Chondrocyte (in vitro differentiated cells): ENCODE results near the gene HPCAL4. TPM values are rescaled to one million over a fixed set of nuclear protein-coding genes. Genes with fewer than 3 reads are reported as not detected.

Experiments used
- DNase-seq: peaks from one replicate; pipeline ENCODE4 v3.0.0; 2021; ENCODE audit warnings: mixed read lengths, low spot score
- H3K27ac Mint-ChIP-seq: one replicate; pipeline ENCODE4 v1.8.0; 2021; ENCODE audit warnings: mild to moderate bottlenecking, moderate library complexity, mixed read lengths; ENCODE audit not compliant: unreplicated experiment
- H3K27me3 Mint-ChIP-seq: 2 replicates; pipeline ENCODE4 v1.8.0; 2021; ENCODE audit warnings: low read depth, mixed read lengths
- H3K36me3 Mint-ChIP-seq: 2 replicates; pipeline ENCODE4 v1.8.0; 2021; ENCODE audit warnings: low read depth, mixed read lengths
- H3K4me1 Mint-ChIP-seq: 2 replicates; pipeline ENCODE4 v1.8.0; 2021; ENCODE audit warnings: low read depth, mild to moderate bottlenecking, mixed read lengths
- H3K4me3 Mint-ChIP-seq: one replicate; pipeline ENCODE4 v1.8.0; 2021; ENCODE audit warnings: mild to moderate bottlenecking, moderate library complexity, mixed read lengths; ENCODE audit not compliant: unreplicated experiment
- H3K9me3 Mint-ChIP-seq: 2 replicates; pipeline ENCODE4 v1.8.0; 2021; ENCODE audit warnings: low read depth, mixed read lengths
- total RNA-seq: library from RNA; stranded (reverse); gene quantifications from 3 replicates; pipeline ENCODE4 v1.2.1, GENCODE V29; 2021
- TF ChIP-seq, protein P1 (sequence below): fragments of 200-600 bp; sonication (generic); IDR thresholded peaks from 2 replicates; pipeline ENCODE4 v1.5.0; 2021; ENCODE audit warnings: antibody characterized with exemption, mild to moderate bottlenecking, moderate library complexity

Gene HPCAL4
- total RNA-seq, 1 donor from 2014 or later, result not detected

DNA sequence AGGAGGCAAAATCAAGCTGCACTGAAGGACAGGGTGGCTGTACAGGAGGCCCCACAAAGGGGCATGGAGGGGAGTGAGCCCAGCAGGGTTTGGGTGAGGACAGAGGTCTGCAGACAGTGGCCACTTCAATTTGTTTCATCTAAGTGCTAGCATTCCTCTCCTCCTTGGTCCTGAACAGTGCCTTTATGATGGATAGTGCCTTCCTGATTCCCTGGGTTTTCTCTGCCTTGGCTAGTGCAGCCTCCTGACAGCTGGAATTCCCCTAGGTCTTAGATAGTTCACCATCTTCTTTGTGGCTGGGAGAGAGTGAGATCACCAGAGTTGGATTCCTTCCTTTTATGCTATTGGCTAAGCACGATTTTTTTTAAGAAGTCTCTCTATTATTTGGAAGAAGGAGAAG lies 3.8 kb upstream of the HPCAL4 start:
- no peak overlapping the region for H3K27ac Mint-ChIP-seq
- H3K9me3 Mint-ChIP-seq, result no peaks in the 10 kb centered on the region
- peaks cover 64% of the 10 kb centered on the region for H3K27me3 Mint-ChIP-seq
- H3K4me3 Mint-ChIP-seq, result no peak overlapping the region
- H3K4me1 Mint-ChIP-seq, result peaks cover 12% of the 10 kb centered on the region
- no peaks in the 10 kb centered on the region for H3K36me3 Mint-ChIP-seq
- no peak for DNase-seq
- TF ChIP-seq, protein P1, sequence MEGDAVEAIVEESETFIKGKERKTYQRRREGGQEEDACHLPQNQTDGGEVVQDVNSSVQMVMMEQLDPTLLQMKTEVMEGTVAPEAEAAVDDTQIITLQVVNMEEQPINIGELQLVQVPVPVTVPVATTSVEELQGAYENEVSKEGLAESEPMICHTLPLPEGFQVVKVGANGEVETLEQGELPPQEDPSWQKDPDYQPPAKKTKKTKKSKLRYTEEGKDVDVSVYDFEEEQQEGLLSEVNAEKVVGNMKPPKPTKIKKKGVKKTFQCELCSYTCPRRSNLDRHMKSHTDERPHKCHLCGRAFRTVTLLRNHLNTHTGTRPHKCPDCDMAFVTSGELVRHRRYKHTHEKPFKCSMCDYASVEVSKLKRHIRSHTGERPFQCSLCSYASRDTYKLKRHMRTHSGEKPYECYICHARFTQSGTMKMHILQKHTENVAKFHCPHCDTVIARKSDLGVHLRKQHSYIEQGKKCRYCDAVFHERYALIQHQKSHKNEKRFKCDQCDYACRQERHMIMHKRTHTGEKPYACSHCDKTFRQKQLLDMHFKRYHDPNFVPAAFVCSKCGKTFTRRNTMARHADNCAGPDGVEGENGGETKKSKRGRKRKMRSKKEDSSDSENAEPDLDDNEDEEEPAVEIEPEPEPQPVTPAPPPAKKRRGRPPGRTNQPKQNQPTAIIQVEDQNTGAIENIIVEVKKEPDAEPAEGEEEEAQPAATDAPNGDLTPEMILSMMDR, result no peak

DNA sequence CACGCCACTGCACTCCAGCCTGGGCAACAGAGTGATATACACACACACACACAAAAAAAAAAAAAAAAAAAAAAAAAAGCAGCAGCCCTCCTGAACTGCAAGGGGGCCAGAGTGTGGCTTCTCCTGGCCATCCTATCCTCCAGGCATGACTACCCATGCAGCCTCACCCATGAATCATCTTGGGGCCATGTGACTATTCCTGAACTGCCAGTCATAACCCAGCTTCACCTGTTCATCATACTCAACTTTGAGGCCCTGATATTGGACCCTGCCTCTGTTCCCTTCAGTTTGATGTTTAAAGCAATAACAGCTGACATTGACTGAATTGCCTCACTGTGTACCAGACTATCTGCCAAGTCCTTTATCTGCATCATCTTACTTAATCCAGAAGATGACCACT lies 2.8 kb upstream of the HPCAL4 start:
- no peaks in the 10 kb centered on the region for H3K36me3 Mint-ChIP-seq
- no peak for DNase-seq
- H3K27me3 Mint-ChIP-seq, result peaks cover 68% of the 10 kb centered on the region
- H3K27ac Mint-ChIP-seq, result no peak overlapping the region
- TF ChIP-seq, protein P1, result no peak
- no peak overlapping the region for H3K4me3 Mint-ChIP-seq
- no peaks in the 10 kb centered on the region for H3K9me3 Mint-ChIP-seq
- H3K4me1 Mint-ChIP-seq, result peaks cover 12% of the 10 kb centered on the region

- H3K4me3 Mint-ChIP-seq, result peak overlapping the region; percentile 42
These were observed 1.2 kb upstream of the HPCAL4 start for GRCh38 chr1:39692152-39693074.

DNA sequence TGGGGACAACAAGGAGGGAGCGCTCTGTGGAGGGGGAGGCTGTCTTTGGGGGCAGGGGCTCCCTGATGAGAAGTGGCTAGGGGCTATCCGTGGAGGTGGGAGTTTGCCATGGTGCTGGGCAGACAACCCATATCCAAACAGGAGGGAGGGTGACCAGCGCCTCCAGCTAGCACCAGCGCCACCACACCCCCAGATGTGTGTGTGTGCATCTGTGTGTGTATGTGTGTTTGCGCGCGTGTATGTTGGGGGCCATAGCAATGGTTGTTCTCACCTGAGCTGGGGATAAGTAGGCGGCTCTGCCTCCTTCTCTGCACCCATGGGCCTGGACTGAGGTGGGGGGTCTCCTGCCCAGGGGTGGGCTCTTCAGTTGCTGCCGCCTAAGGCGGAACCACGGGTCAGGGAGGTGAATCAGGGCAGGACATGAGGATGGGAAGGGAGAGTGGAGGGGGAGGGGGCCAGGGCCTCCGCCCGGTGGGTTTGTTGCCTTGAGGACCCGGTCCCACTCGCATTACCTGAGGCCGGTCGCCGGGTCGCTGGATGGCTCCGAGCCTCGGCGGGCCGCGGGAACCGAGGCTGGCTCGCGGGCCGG lies 345 bp downstream of the HPCAL4 start:
- DNase-seq, result peak; percentile 79
- peaks cover 12% of the 10 kb centered on the region for H3K4me1 Mint-ChIP-seq
- H3K4me3 Mint-ChIP-seq, result peak overlapping the region; percentile 25
- H3K36me3 Mint-ChIP-seq, result no peaks in the 10 kb centered on the region
- no peak overlapping the region for H3K27ac Mint-ChIP-seq
- peaks cover 74% of the 10 kb centered on the region for H3K27me3 Mint-ChIP-seq
- H3K9me3 Mint-ChIP-seq, result no peaks in the 10 kb centered on the region
- TF ChIP-seq, protein P1, result no peak

More at GRCh38 chr1:39692152-39693074, 1.2 kb upstream of the HPCAL4 start:
- no peak overlapping the region for H3K27ac Mint-ChIP-seq
- TF ChIP-seq, protein P1, result no peak
- no peaks in the 10 kb centered on the region for H3K9me3 Mint-ChIP-seq
- H3K4me1 Mint-ChIP-seq, result peaks cover 12% of the 10 kb centered on the region
- no peaks in the 10 kb centered on the region for H3K36me3 Mint-ChIP-seq
- DNase-seq, result peak; percentile 69
- peaks cover 74% of the 10 kb centered on the region for H3K27me3 Mint-ChIP-seq

DNA sequence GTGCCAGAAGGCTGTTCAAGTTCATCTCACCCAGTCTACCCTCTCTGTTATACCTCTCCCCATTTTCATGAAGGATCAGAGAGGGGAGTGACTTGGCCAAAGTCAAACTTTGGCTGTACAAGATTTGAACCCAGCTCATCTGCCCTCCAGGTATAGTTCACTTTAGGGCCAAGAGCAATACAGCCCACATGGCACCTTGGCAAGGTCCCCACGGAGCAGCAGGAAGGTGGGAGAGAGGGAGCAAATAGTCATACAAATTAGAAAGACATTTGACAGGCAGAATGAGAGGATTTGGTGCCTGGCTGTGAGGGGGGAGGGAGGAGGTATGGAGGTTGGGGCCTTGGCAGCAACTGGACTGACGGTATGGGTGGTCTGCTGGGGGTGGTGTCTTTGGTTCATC lies 1.0 kb downstream of the HPCAL4 start:
- Mint-ChIP-seq H3K36me3 (no peaks in the 10 kb centered on the region), H3K27ac (no peak overlapping the region), H3K27me3 (peaks cover 70% of the 10 kb centered on the region), H3K4me1 (peaks cover 12% of the 10 kb centered on the region), H3K4me3 (peak overlapping the region; percentile 16), H3K9me3 (no peaks in the 10 kb centered on the region)
- no peak for DNase-seq
- TF ChIP-seq, protein P1, result no peak
